Right ventricle myocardium superior (tissue), 1 donor: ENCODE results near the gene ACOT11. TPM values are rescaled to one million over a fixed set of nuclear protein-coding genes. Genes with fewer than 3 reads are reported as not detected.

ENCODE experiments used
- ATAC-seq: fragments of 200-7000 bp; cut with Tn5 transposase; one replicate; pipeline ENCODE4 v1.9.1; 2020; ENCODE audit warnings: mild to moderate bottlenecking; ENCODE audit not compliant: poor library complexity
- DNase-seq: peaks from one replicate; pipeline ENCODE4 v3.0.0-alpha.2; 2020
- intact Hi-C: fragments of 100-400 bp; cut with DNase I; formaldehyde crosslinking; loops from one replicate; pipeline ENCODE4 v1.11.2; 2022
- total RNA-seq: library from RNA; stranded (reverse); fragmentation: NEBNext Ultra II Directional; extraction: Animal tissue kit (Norgen Biotek cat#: 25700); gene quantifications from one replicate; pipeline ENCODE4 v1.2.1, GENCODE V29; 2021
- donor health status: DM: no; HTN: yes; CAD: no; lungs with severe emphysema.

ACOT11 gene
- total RNA-seq, 1 donor from 2014 or later = 38.5 TPM

- no peak for ATAC-seq
These were observed 51.3 kb downstream of the ACOT11 start for GRCh38 chr1:54599211-54599823.

DNA sequence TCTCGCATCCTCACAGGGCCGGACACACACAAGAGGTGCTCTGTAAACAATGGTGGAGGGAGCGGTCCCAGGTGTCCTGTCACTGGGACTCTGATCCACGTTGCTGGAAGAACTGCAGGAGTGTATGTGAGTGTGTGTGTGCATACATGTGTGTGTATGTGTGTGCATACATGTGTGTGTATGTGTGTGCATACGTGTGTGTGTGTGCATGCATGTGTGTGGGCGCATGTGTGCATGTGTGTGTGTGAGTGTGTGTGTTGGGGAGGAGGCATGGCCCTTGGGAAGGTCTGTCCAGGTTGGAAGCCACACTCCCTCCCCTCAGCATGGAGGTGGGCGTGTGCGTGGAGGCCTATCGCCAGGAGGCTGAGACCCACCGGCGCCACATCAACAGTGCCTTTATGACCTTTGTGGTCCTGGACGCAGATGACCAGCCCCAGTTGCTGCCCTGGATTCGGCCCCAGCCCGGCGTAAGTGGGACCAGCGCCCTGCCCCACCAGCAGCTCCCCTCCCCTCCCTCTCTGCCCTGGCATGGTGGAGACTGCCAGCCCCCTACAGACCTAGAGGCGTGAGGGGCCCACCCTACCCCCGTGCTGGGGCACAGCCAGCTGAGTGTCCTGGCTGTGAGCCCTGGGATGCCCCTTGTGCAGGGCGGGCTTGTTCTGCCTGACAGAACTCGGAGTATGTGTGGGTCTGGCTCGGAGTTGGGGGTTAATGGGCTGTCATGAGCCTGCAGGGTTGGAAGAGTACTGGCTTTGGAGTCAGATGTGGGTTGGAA, 53.1 kb downstream of the ACOT11 start:
- intact Hi-C loops = no loop called here
- ATAC-seq (no peak), DNase-seq (no peak)

More at GRCh38 chr1:54599211-54599823, 51.3 kb downstream of the ACOT11 start:
- DNase-seq = no peak
- intact Hi-C loops = no loop called here

GRCh38 chr1:54601730-54602129, 53.7 kb downstream of the ACOT11 start:
- ATAC-seq = no peak
- intact Hi-C loops = no loop called here
- DNase-seq = no peak

GRCh38 chr1:54602554-54602953, 54.5 kb downstream of the ACOT11 start:
- ATAC-seq (no peak), DNase-seq (no peak)
- intact Hi-C loops = no loop called here

DNA sequence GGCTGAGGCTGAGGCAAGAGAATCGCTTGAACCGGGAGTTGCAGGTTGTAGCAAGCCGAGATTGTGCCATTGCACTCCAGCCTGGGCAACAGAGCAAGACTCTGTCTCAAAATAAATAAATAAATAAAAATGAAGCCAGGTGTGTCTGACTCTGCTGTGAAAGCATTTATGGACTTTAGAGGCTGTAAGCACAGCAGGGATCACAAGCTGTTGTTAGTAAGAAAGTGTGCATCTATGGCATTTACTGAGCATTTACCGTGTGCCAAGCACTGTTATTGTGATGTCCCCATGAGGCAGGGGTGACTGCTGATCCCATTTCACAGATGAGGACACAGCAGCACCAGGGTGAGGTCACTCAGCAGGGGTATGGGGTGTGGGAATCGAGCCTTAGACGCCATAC, 55.2 kb downstream of the ACOT11 start:
- DNase-seq (no peak), ATAC-seq (no peak)
- intact Hi-C loops = no loop called here

GRCh38 chr1:54604051-54604450, 56.0 kb downstream of the ACOT11 start:
- DNase-seq (no peak), ATAC-seq (no peak)
- intact Hi-C loops = no loop called here

DNA sequence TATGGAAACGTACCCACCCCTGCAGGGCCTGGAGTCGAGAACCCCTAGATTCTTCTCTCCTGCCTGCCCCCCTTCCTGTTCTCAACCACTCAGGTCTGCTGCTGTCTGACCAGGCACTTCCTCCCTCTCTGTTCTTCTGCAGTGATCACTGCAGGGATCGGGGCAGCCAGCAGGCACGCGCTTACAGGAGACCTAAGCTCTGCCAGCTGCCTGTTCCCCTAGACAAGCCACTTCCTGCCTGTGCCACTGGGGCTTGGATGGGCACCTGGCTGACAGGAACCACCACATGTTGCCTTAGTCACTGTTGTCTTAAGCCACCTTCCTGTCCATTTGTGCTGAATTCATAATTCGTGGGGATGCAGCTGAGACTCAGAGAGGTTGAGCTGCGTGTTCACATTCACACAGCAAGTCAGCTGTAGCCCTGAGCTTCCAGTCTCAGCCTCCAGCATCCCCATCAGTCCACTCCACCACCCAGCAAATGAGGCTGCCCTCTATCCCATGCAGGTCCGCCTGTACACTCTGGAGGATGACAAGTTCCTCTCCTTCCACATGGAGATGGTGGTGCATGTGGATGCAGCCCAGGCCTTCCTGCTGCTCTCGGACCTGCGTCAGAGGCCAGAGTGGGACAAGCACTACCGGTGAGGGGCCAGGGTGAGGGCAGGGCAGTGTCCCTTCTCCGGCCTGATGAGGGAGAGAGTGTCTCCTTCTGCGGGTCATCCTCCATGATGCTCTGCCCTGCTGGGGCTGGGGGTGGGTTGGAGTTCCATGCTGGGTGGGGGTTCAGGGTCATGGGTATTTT, 56.7 kb downstream of the ACOT11 start:
- DNase-seq (no peak), ATAC-seq (no peak)
- intact Hi-C loops = no loop called here

DNA sequence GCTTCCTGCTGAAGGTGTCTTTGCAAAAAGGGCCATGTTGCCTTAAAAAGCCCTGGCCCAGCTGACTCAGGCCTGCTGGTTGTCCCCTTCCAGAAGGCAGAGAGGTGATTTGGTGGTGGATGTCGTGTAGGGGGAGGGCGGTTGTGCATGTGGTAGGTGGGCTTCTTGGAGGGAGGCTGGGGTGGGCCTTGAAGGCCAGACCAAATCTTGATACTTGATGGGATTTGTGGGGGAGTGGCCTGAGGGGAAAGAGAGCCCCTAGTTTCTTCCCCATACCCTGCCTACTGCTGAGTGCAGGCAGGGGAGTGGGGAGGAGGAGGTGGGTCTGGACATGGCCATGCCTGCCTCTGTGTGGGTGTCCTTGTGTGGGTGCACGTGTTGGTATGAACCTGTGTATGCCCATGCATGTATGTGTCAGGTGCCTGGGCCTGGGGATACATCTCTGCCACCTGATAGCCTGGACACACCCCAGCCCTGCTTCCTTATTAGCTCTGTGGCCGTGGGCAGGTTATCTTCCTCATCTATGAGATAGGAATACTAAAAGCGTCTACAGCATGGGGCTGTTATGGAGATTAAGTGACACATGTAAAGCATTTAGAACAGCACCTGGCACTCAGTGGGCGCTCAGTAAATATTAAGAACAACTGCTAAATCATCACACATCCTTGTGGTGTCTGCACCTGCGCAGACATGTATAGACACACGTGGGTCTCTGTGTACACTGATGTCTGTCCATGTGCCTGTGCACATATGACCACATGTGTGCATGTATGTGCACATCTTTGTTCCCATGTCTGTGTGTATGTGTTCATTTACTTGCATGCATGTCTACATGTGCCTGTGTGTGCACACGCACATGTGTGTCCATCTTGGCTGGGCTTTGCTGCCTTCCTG, 58.3 kb downstream of the ACOT11 start:
- intact Hi-C loops = no loop called here
- ATAC-seq (no peak), DNase-seq (no peak)

DNA sequence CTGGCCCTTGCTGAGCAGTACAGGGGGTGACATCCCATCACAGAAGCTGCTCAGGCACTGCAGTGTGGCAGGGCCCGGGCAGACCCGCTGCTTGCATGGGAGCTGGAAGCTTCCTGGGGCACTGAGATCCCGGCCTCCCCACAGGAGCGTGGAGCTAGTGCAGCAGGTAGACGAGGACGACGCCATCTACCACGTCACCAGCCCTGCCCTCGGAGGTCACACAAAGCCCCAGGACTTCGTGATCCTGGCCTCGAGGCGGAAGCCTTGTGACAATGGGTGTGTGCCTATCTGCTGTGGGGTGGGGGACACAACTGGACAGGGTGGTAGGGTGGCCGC, 58.9 kb downstream of the ACOT11 start:
- intact Hi-C loops = no loop called here
- ATAC-seq = no peak
- no peak for DNase-seq

DNA sequence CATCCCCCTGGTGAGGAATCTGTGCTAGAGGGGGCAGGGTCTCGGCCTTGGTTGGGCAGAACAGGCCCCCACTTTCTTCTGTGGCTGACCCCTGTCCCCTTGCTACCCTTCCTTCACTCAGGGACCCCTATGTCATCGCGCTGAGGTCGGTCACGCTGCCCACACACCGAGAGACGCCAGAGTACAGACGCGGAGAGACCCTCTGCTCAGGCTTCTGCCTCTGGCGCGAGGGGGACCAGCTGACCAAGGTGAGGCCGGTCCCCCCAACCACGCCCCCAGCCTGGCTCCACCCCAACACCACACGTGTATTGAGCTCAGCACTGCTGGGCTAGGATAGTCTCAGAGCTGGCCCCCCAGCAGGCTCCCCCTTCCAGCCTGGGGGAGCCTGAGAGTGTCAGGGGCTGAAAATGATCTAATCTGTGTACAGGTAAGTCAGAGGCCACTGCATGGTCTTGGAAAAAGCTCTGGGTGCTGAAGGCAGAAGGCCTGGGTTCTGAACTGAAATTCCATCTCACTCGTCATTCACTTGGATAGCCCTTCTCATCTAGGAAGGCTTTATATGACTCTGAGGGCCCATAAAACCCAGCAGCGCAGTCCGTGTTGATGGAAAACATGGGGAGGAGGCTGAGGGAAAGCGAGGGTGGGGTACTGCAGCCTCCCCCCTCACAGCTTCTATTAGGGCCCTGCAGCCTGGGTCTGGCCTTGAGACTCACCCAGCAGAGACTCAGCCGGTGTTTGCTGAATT, 60.0 kb downstream of the ACOT11 start:
- no peak for DNase-seq
- ATAC-seq = no peak
- intact Hi-C loops = no loop called here

- DNase-seq (no peak), ATAC-seq (no peak)
- intact Hi-C loops = no loop called here
These were observed 60.7 kb downstream of the ACOT11 start for GRCh38 chr1:54608566-54609230.

DNA sequence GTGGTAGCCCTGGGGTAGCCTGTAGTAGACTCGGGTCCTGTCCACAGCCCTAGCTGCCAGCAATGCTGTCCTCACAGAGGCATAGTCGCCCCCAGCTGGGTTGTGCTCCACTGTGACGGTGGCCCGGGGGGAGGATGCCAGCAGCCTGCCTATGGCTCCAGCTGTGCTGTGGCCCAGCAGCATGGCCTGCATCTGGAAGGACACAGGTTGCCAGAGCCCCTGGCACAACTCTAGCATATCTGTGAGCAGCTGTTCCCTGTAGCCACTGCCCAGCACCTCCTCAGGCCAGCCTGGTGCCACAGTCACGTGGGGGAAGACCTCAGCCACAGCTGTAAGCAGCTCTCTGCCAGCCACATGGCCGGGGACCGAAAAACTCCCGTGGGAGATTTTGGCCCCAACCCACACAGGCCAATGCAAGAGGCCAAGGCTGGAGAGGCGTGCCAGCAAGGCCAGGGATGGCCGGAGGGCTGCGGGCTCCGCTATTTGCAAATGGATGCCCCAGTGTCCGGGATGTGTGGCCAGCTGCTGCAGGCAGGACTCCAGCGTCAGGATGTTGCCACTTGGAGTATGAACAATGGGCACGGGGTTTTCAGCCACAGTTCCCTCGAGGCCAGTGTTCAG, 61.4 kb downstream of the ACOT11 start:
- ATAC-seq = peak; percentile 7
- intact Hi-C loops = no loop called here
- no peak for DNase-seq

- ATAC-seq = no peak
- DNase-seq = no peak
- intact Hi-C loops = no loop called here
These were observed 62.0 kb downstream of the ACOT11 start for GRCh38 chr1:54610048-54610447.

GRCh38 chr1:54610601-54611580, 62.9 kb downstream of the ACOT11 start:
- ATAC-seq = no peak
- DNase-seq = no peak
- intact Hi-C loops = no loop called here

DNA sequence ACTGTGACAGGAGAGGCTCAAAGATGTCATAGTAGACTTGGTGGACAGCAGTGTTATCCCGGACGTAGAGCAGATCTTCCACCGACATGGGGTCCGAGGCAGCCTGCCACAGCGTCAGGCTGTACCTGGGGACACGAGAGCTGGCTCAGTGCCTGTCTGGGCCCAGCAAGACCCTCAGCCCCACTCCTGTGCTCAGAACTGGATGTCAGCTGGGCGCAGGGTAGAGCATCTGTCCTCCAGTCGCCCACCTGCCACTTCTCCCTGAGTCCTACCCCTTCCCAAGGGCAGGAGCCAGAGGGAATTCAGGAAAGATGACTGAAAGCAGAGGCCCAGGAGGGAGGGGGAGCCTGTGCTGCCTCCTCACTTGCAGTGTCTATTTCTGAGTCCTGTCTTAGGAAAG, 63.6 kb downstream of the ACOT11 start:
- DNase-seq = no peak
- intact Hi-C loops = no loop called here
- no peak for ATAC-seq

DNA sequence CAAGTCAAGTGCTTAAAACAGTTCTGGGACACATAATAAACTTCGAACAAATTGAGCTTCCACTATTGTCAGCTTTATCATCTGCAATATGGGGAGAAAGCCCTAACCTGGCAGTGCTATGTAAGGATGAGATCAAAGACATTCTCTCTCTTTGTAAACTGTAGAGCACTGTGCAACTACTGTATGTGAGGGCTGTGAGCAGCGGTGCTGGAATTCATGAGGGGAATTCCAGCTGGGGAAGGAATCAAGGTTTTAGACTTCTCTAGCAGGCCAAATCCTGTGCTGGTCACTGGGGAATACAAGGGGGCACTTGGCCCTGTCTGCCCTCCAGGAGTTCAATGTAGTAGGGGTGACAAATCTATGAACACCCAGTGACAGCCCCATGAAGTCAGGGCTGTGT, 66.0 kb downstream of the ACOT11 start:
- no peak for ATAC-seq
- intact Hi-C loops = no loop called here
- no peak for DNase-seq
